Measurements from ENCODE around the gene ZFYVE19.

Gene ZFYVE19

DNA sequence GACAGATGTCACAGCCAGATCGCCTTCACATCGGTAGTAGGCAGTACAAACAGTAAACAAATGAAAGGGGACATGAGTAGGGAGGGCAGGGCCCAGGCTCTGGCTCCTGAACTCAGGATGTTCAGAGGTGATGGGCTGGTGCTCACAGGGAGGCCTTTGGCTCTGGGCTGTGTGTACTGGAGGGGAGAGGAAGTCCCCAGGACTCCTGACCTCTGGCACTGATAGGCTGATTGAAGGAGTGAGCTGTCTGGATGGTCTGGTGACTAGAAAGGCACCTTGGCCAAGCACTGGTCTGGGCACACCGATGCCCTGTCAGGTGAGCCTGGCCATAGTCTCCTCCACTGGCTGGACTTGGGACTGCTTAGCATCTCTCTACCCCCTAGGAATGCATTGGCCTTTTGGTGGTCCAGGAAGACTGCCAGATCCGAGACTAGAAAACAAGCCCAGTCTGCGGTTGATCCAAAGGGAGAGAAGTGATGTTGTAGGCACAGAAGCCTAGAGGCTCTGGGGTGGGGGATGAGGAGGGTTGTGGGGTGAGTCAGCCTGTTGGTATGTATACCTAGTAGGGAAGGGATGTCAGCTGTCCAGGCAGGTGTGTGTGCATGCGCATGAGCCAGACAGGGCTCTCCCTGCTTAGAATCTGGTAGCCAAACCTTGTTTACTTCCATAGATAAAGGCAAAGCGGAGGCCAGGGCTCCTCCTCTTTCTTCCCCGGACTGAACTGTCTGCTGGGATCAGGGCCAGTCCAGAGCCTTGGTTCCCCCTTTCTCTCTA lies 38.8 kb downstream of the ZFYVE19 start:
- Histone ChIP-seq H3K4me1 (ENCODE audit: control insufficient read depth, insufficient read depth, low read length, poor library complexity, severe bottlenecking) (peaks cover 10% of the 10 kb centered on the region), H3K4me3 (ENCODE audit: insufficient read depth, low read depth, low read length, poor library complexity, severe bottlenecking) (no peak overlapping the region), H3K36me3 (ENCODE audit: control insufficient read depth, insufficient read depth, low read length) (no peaks in the 10 kb centered on the region), H3K9me3 (ENCODE audit: control insufficient read depth, low read length) (no peaks in the 10 kb centered on the region), H3K27me3 (replicated peaks; ENCODE audit: control insufficient read depth, insufficient read depth, low read length, poor library complexity, severe bottlenecking) (no peaks in the 10 kb centered on the region), H3K27ac (ENCODE audit: insufficient read depth, low read length, poor library complexity, severe bottlenecking) (no peak overlapping the region)
- no peak for DNase-seq

DNA sequence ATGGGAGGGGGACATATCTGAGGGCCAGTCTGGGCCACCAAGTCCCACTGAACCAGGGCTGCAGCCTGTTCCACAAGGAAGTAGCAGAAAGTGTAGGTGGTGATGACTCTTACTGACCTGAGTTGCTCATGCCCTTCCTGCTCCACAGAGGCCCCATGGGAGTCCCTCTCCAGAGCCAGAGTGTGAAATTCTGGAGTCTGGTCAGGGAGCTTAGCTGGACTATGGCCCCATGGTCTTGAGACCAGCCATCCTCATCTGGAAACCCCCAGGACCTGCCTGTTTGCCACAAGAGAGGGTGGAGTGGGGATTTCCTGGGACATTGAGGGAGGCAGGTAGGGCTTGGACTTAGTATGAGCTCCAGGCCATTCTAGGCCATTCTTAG lies 39.9 kb downstream of the ZFYVE19 start:
- no peak overlapping the region for H3K4me3 ChIP-seq (ENCODE audit: insufficient read depth, low read depth, low read length, poor library complexity, severe bottlenecking)
- H3K36me3 ChIP-seq (ENCODE audit: control insufficient read depth, insufficient read depth, low read length) = no peaks in the 10 kb centered on the region
- no peak overlapping the region for H3K27ac ChIP-seq (ENCODE audit: insufficient read depth, low read length, poor library complexity, severe bottlenecking)
- H3K27me3 ChIP-seq (replicated peaks; ENCODE audit: control insufficient read depth, insufficient read depth, low read length, poor library complexity, severe bottlenecking) = no peaks in the 10 kb centered on the region
- DNase-seq = no peak
- H3K9me3 ChIP-seq (ENCODE audit: control insufficient read depth, low read length) = no peaks in the 10 kb centered on the region
- H3K4me1 ChIP-seq (ENCODE audit: control insufficient read depth, insufficient read depth, low read length, poor library complexity, severe bottlenecking) = peaks cover 10% of the 10 kb centered on the region

DNA sequence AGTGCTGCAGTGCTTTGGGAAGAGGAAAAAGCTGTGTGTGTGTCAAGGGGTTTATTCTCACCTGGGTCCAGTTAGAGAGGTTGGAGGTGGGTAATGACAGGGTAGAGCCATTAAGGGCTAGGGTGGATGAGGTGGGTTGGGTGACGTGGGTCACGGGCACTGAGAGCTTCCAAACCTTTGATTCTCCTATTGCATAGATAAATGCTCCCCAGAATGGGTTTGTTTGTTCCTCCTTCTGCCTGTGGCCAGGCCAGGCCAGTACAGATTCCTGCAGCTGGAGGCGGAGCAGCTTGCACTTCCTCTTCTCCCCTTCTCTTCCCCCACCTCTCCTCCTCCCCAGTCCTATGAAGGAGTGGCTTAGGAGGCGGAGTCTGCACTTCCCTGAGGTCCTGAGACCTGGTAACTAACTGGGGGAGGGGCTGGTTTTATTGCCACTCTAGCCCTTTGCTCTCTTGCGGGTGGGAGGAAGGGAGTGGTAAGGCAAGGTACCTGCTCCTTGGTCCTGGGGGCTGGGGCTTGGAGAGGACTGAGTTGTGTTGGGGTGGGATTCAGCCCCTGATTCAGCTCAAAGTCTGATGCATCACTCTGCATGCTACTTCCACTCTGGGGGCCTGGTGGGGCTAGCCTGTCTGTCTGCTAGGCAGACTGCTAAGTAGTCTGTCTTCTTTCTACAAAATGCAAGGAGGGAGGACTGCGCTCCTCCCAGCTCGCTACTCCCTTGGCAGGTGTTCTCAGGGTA lies 40.5 kb downstream of the ZFYVE19 start:
- Histone ChIP-seq H3K4me1 (ENCODE audit: control insufficient read depth, insufficient read depth, low read length, poor library complexity, severe bottlenecking) (peaks cover 10% of the 10 kb centered on the region), H3K27me3 (replicated peaks; ENCODE audit: control insufficient read depth, insufficient read depth, low read length, poor library complexity, severe bottlenecking) (no peaks in the 10 kb centered on the region), H3K27ac (ENCODE audit: insufficient read depth, low read length, poor library complexity, severe bottlenecking) (no peak overlapping the region), H3K36me3 (ENCODE audit: control insufficient read depth, insufficient read depth, low read length) (no peaks in the 10 kb centered on the region), H3K4me3 (ENCODE audit: insufficient read depth, low read depth, low read length, poor library complexity, severe bottlenecking) (no peak overlapping the region), H3K9me3 (ENCODE audit: control insufficient read depth, low read length) (no peaks in the 10 kb centered on the region)
- DNase-seq = no peak

GRCh38 chr15:40850576-40851112 lies 43.8 kb downstream of the ZFYVE19 start:
- H3K36me3 ChIP-seq (ENCODE audit: control insufficient read depth, insufficient read depth, low read length) = no peaks in the 10 kb centered on the region
- DNase-seq = no peak
- no peaks in the 10 kb centered on the region for H3K4me1 ChIP-seq (ENCODE audit: control insufficient read depth, insufficient read depth, low read length, poor library complexity, severe bottlenecking)
- H3K27ac ChIP-seq (ENCODE audit: insufficient read depth, low read length, poor library complexity, severe bottlenecking) = no peak overlapping the region
- no peak overlapping the region for H3K4me3 ChIP-seq (ENCODE audit: insufficient read depth, low read depth, low read length, poor library complexity, severe bottlenecking)
- H3K27me3 ChIP-seq (replicated peaks; ENCODE audit: control insufficient read depth, insufficient read depth, low read length, poor library complexity, severe bottlenecking) = no peaks in the 10 kb centered on the region
- H3K9me3 ChIP-seq (ENCODE audit: control insufficient read depth, low read length) = no peaks in the 10 kb centered on the region

DNA sequence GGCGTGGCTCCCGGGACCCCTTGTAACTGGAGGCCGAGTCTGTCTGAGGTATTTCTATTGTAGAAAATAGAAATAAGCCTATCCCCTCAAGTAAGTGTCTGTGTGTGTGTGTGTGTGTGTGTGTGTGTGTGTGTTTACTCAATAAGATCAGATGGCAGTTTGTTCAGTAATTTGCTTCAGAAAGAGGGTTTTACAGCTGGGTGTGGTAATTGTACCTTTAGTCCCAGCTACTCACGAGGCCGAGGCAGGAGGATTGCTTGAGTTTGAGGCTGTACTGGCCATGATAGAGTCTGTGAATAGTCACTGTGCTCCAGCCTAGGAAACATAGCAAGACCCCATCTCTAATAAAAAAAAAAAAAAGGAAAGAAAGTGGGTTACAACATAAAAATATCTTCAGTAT lies 45.6 kb downstream of the ZFYVE19 start:
- no peaks in the 10 kb centered on the region for H3K27me3 ChIP-seq (replicated peaks; ENCODE audit: control insufficient read depth, insufficient read depth, low read length, poor library complexity, severe bottlenecking)
- no peak for DNase-seq

GRCh38 chr15:40853241-40853890 lies 46.5 kb downstream of the ZFYVE19 start:
- no peak overlapping the region for H3K4me3 ChIP-seq (ENCODE audit: insufficient read depth, low read depth, low read length, poor library complexity, severe bottlenecking)
- DNase-seq = no peak
- H3K27me3 ChIP-seq (replicated peaks; ENCODE audit: control insufficient read depth, insufficient read depth, low read length, poor library complexity, severe bottlenecking) = no peaks in the 10 kb centered on the region
- H3K27ac ChIP-seq (ENCODE audit: insufficient read depth, low read length, poor library complexity, severe bottlenecking) = no peak overlapping the region
- no peaks in the 10 kb centered on the region for H3K9me3 ChIP-seq (ENCODE audit: control insufficient read depth, low read length)
- H3K36me3 ChIP-seq (ENCODE audit: control insufficient read depth, insufficient read depth, low read length) = no peaks in the 10 kb centered on the region
- H3K4me1 ChIP-seq (ENCODE audit: control insufficient read depth, insufficient read depth, low read length, poor library complexity, severe bottlenecking) = no peaks in the 10 kb centered on the region

More for the DNA sequence above, 45.6 kb downstream of the ZFYVE19 start:
- Histone ChIP-seq H3K9me3 (ENCODE audit: control insufficient read depth, low read length) (no peaks in the 10 kb centered on the region), H3K4me3 (ENCODE audit: insufficient read depth, low read depth, low read length, poor library complexity, severe bottlenecking) (no peak overlapping the region), H3K4me1 (ENCODE audit: control insufficient read depth, insufficient read depth, low read length, poor library complexity, severe bottlenecking) (no peaks in the 10 kb centered on the region), H3K36me3 (ENCODE audit: control insufficient read depth, insufficient read depth, low read length) (no peaks in the 10 kb centered on the region), H3K27ac (ENCODE audit: insufficient read depth, low read length, poor library complexity, severe bottlenecking) (no peak overlapping the region)

DNA sequence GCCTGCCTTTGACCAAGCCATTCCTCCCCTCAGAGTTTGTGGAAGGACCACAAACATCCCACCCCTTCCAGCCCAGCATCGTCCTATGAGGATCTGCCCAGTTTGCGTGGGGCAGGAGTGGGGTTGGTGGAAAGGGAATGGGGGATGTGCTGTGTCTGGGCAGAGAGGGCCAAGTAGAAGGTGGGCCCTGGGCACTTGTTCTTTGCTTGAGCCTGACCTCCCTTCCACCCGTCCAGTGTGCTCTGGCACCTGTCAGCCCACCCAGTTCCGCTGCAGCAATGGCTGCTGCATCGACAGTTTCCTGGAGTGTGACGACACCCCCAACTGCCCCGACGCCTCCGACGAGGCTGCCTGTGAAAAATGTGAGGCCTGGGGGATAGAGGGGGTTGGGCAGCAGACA lies 47.3 kb downstream of the ZFYVE19 start:
- Histone ChIP-seq H3K27ac (ENCODE audit: insufficient read depth, low read length, poor library complexity, severe bottlenecking) (no peak overlapping the region), H3K4me1 (ENCODE audit: control insufficient read depth, insufficient read depth, low read length, poor library complexity, severe bottlenecking) (peaks cover 1% of the 10 kb centered on the region), H3K9me3 (ENCODE audit: control insufficient read depth, low read length) (no peaks in the 10 kb centered on the region), H3K27me3 (replicated peaks; ENCODE audit: control insufficient read depth, insufficient read depth, low read length, poor library complexity, severe bottlenecking) (no peaks in the 10 kb centered on the region), H3K36me3 (ENCODE audit: control insufficient read depth, insufficient read depth, low read length) (no peaks in the 10 kb centered on the region), H3K4me3 (ENCODE audit: insufficient read depth, low read depth, low read length, poor library complexity, severe bottlenecking) (no peak overlapping the region)
- no peak for DNase-seq

GRCh38 chr15:40855706-40856234 lies 48.9 kb downstream of the ZFYVE19 start:
- Histone ChIP-seq H3K36me3 (ENCODE audit: control insufficient read depth, insufficient read depth, low read length) (no peaks in the 10 kb centered on the region), H3K9me3 (ENCODE audit: control insufficient read depth, low read length) (no peaks in the 10 kb centered on the region), H3K4me3 (ENCODE audit: insufficient read depth, low read depth, low read length, poor library complexity, severe bottlenecking) (no peak overlapping the region), H3K27ac (ENCODE audit: insufficient read depth, low read length, poor library complexity, severe bottlenecking) (no peak overlapping the region), H3K27me3 (replicated peaks; ENCODE audit: control insufficient read depth, insufficient read depth, low read length, poor library complexity, severe bottlenecking) (no peaks in the 10 kb centered on the region), H3K4me1 (ENCODE audit: control insufficient read depth, insufficient read depth, low read length, poor library complexity, severe bottlenecking) (peaks cover 3% of the 10 kb centered on the region)
- no peak for DNase-seq

DNA sequence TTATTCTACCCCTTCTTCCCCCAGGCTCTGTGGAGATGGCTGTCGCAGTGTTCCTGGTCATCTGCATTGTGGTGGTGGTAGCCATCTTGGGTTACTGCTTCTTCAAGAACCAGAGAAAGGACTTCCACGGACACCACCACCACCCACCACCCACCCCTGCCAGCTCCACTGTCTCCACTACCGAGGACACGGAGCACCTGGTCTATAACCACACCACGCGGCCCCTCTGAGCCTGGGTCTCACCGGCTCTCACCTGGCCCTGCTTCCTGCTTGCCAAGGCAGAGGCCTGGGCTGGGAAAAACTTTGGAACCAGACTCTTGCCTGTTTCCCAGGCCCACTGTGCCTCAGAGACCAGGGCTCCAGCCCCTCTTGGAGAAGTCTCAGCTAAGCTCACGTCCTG lies 49.9 kb downstream of the ZFYVE19 start:
- Histone ChIP-seq H3K9me3 (ENCODE audit: control insufficient read depth, low read length) (no peaks in the 10 kb centered on the region), H3K27ac (ENCODE audit: insufficient read depth, low read length, poor library complexity, severe bottlenecking) (no peak overlapping the region), H3K27me3 (replicated peaks; ENCODE audit: control insufficient read depth, insufficient read depth, low read length, poor library complexity, severe bottlenecking) (no peaks in the 10 kb centered on the region), H3K36me3 (ENCODE audit: control insufficient read depth, insufficient read depth, low read length) (no peaks in the 10 kb centered on the region), H3K4me1 (ENCODE audit: control insufficient read depth, insufficient read depth, low read length, poor library complexity, severe bottlenecking) (peaks cover 3% of the 10 kb centered on the region), H3K4me3 (ENCODE audit: insufficient read depth, low read depth, low read length, poor library complexity, severe bottlenecking) (no peak overlapping the region)
- no peak for DNase-seq

Data from effector memory CD4-positive, alpha-beta T cell (primary cell).